Activated CD4-positive, alpha-beta T cell treated with anti-CD3 and anti-CD28 coated beads, Interleukin-2, amount 50 U/mL, for 24 hours (primary cell): Measurements from ENCODE around the gene REEP6.
A peak's percentile ranks its signal among the peaks of the same experiment; 100 is the strongest.
"Not testable (repeated sequence)": the region's sequence is repeated elsewhere in the genome, so short reads cannot be mapped to it uniquely, and the experiment has no call there.

ENCODE experiments used
- DNase-seq, 2 donors: peaks; one replicate each; pipeline ENCODE4 v3.0.0-alpha.2; 2020; ENCODE audit warnings: low read depth in 1 of 2, low spot score in 1 of 2

REEP6 gene

GRCh38 chr19:1488282-1488601 is 2.7 kb upstream of the REEP6 start:
- DNase-seq, result no peak

GRCh38 chr19:1489463-1490310 is 1.3 kb upstream of the REEP6 start:
- no peak for DNase-seq

GRCh38 chr19:1490311-1491113 is 469 bp upstream of the REEP6 start, which contains the start of gene PCSK4:
TSS of gene PCSK4 (minus strand) at chr19:1490350. CDS start at chr19:1490346, 4 bp downstream.
- DNase-seq, result peak; percentile 97 to 99

GRCh38 chr19:1491849-1492170 is 829 bp downstream of the REEP6 start:
- DNase-seq, result no peak

GRCh38 chr19:1492474-1493006 is 1.6 kb downstream of the REEP6 start:
- no peak for DNase-seq

- DNase-seq, result no peak
These were observed 3.3 kb downstream of the REEP6 start for GRCh38 chr19:1494115-1494815.

GRCh38 chr19:1495051-1495798 is 4.2 kb downstream of the REEP6 start:
- DNase-seq, result no peak

- no peak for DNase-seq
These were observed 5.1 kb downstream of the REEP6 start for GRCh38 chr19:1495799-1496713.

- DNase-seq, result no peak
These were observed 6.0 kb downstream of the REEP6 start for GRCh38 chr19:1496714-1497577.

GRCh38 chr19:1497578-1498235 is 6.7 kb downstream of the REEP6 start:
- DNase-seq, result no peak

- DNase-seq, result not testable (repeated sequence)
These were observed 8.2 kb downstream of the REEP6 start for GRCh38 chr19:1499231-1499630.

- DNase-seq, result no peak
These were observed 10.2 kb downstream of the REEP6 start for GRCh38 chr19:1501200-1501595.

GRCh38 chr19:1502433-1503088 is 11.6 kb downstream of the REEP6 start:
- DNase-seq, result no peak

GRCh38 chr19:1503089-1503924 is 12.3 kb downstream of the REEP6 start:
- peak; percentile 52 to 55 for DNase-seq

- DNase-seq, result no peak
These were observed 13.2 kb downstream of the REEP6 start for GRCh38 chr19:1503925-1504773.

- DNase-seq, result no peak
These were observed 14.0 kb downstream of the REEP6 start for GRCh38 chr19:1505012-1505411.
